ENCODE data around the gene GZMM. TPM values are rescaled to one million over a fixed set of nuclear protein-coding genes. Genes with fewer than 3 reads are reported as not detected.
A peak's percentile ranks its signal among the peaks of the same experiment; 100 is the strongest.

GZMM gene
- total and polyA plus RNA-seq, 10 donors = 3.9 to 19.5 (median 14.9) TPM

GRCh38 chr19:518598-519231, 25.1 kb upstream of the GZMM start:
- H3K9me3 ChIP-seq = peaks cover 0 to 3% (median 0%) of the 10 kb centered on the region in 8 donors
- H3K4me3 ChIP-seq = no peak overlapping the region
- intact Hi-C loops (cut with DNase I; ENCODE audit: low total_unique reads) = no loop called here
- TF ChIP-seq CTCF (IDR thresholded peaks at IDR 0.05 in 8 of 11, conservative IDR thresholded peaks at IDR 0.05 in 3 of 11) (peak in 1 of 11 experiments; percentile 18), POLR2A (IDR thresholded peaks at IDR 0.05) (no peak), POLR2AphosphoS5 (IDR thresholded peaks at IDR 0.05) (peak; percentile 46 to 66 (median 59))
- 21 to 47% (median 26%) methylated on average over 39 to 58 of the region's 58 CpGs for WGBS, 5 donors
- peaks cover 0 to 12% (median 4%) of the 10 kb centered on the region in 6 donors for H3K4me1 ChIP-seq
- H3K27ac ChIP-seq = no peak overlapping the region
- DNase-seq = peak; percentile 85
- H3K27me3 ChIP-seq (replicated peaks in 1 of 7) = peaks cover 0 to 11% (median 0%) of the 10 kb centered on the region in 7 donors
- peaks cover 0 to 10% (median 0%) of the 10 kb centered on the region in 6 donors for H3K36me3 ChIP-seq

- Histone ChIP-seq H3K4me1 (peaks cover 0 to 12% (median 4%) of the 10 kb centered on the region in 6 donors), H3K9me3 (peaks cover 0 to 3% (median 0%) of the 10 kb centered on the region in 8 donors), H3K36me3 (peaks cover 0 to 10% (median 0%) of the 10 kb centered on the region in 6 donors), H3K4me3 (no peak overlapping the region), H3K27ac (no peak overlapping the region), H3K27me3 (replicated peaks in 1 of 7) (peaks cover 0 to 14% (median 0%) of the 10 kb centered on the region in 7 donors)
- intact Hi-C loops (cut with DNase I; ENCODE audit: low total_unique reads) = no loop called here
- TF ChIP-seq POLR2AphosphoS5 (IDR thresholded peaks at IDR 0.05) = peak in 1 of 3 donors; percentile 43
- no peak for TF ChIP-seq CTCF (IDR thresholded peaks at IDR 0.05 in 8 of 11, conservative IDR thresholded peaks at IDR 0.05 in 3 of 11)
- no peak for DNase-seq
- WGBS, 5 donors = 86 to 94% (median 91%) methylated on average over 26 to 45 of the region's 45 CpGs
These were observed 24.4 kb upstream of the GZMM start for GRCh38 chr19:519449-519865.

- Histone ChIP-seq H3K4me1 (peaks cover 0 to 12% (median 4%) of the 10 kb centered on the region in 6 donors), H3K27me3 (replicated peaks in 1 of 7) (peaks cover 0 to 33% (median 0%) of the 10 kb centered on the region in 7 donors), H3K9me3 (peaks cover 0 to 3% (median 0%) of the 10 kb centered on the region in 8 donors), H3K27ac (no peak overlapping the region), H3K4me3 (no peak overlapping the region), H3K36me3 (peaks cover 0 to 10% (median 0%) of the 10 kb centered on the region in 6 donors)
- TF ChIP-seq CTCF (IDR thresholded peaks at IDR 0.05 in 8 of 11, conservative IDR thresholded peaks at IDR 0.05 in 3 of 11) = no peak
- TF ChIP-seq POLR2A (IDR thresholded peaks at IDR 0.05) = no peak
- peak in 1 of 3 donors; percentile 45 for TF ChIP-seq POLR2AphosphoS5 (IDR thresholded peaks at IDR 0.05)
- intact Hi-C loops (cut with DNase I; ENCODE audit: low total_unique reads) = no loop called here
- 94 to 97% (median 95%) methylated on average over 11 to 12 of the region's 12 CpGs for WGBS, 5 donors
- DNase-seq = no peak
These were observed 21.1 kb upstream of the GZMM start for GRCh38 chr19:522726-523125.

- Histone ChIP-seq H3K9me3 (peaks cover 0 to 3% (median 0%) of the 10 kb centered on the region in 8 donors), H3K4me3 (no peak overlapping the region), H3K27me3 (replicated peaks in 1 of 7) (peaks cover 0 to 28% (median 0%) of the 10 kb centered on the region in 7 donors), H3K4me1 (peaks cover 0 to 6% (median 2%) of the 10 kb centered on the region in 6 donors), H3K27ac (no peak overlapping the region), H3K36me3 (peaks cover 0 to 10% (median 0%) of the 10 kb centered on the region in 6 donors)
- DNase-seq = no peak
- peak in 2 of 3 donors; percentile 28 to 50 for TF ChIP-seq POLR2AphosphoS5 (IDR thresholded peaks at IDR 0.05)
- no peak for TF ChIP-seq CTCF (IDR thresholded peaks at IDR 0.05 in 8 of 11, conservative IDR thresholded peaks at IDR 0.05 in 3 of 11)
- no peak for TF ChIP-seq POLR2A (IDR thresholded peaks at IDR 0.05)
- WGBS, 5 donors = 77 to 81% (median 80%) methylated on average over 29 of the region's 29 CpGs
- intact Hi-C loops (cut with DNase I; ENCODE audit: low total_unique reads) = no loop called here
These were observed 19.7 kb upstream of the GZMM start for GRCh38 chr19:524062-524674.

Data from spleen (tissue), 11 donors.